ENCODE results near the gene CARM1. TPM values are rescaled to one million over a fixed set of nuclear protein-coding genes. Genes with fewer than 3 reads are reported as not detected.

The CARM1 gene
- total and polyA plus RNA-seq, 2 experiments from 2014 or later: 43.3 to 118 TPM

DNA sequence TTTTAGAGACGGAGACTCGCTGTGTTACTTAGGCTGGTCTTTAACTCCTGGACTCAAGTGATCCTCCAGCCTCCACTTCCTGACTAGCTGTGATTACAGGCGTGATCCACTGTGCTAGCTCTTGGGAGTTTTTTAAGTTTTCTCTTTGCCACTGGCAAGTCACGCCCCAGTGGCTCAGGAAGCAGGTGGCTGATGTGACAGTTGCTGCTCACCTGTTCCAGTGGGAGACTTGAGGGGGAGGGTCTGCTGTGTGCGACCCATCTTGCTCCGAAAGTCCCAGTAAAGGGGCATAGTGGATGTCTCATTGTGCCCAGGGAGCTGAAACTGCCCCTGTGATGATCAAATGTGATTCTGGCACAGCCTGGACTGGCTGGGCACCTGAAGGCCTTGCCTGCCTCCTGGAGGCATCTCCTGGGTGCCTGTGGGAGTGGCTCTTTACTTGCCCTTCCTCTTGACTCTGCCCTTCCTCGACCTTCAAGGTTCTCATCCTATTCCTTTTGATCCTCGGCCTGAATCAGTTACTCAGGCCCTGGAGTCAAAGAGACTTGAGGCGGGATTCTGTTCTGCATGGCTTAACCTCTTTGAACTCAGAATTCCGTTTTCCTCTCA is 97.3 kb downstream of the CARM1 start (continued):
- TF ChIP-seq, protein P1, sequence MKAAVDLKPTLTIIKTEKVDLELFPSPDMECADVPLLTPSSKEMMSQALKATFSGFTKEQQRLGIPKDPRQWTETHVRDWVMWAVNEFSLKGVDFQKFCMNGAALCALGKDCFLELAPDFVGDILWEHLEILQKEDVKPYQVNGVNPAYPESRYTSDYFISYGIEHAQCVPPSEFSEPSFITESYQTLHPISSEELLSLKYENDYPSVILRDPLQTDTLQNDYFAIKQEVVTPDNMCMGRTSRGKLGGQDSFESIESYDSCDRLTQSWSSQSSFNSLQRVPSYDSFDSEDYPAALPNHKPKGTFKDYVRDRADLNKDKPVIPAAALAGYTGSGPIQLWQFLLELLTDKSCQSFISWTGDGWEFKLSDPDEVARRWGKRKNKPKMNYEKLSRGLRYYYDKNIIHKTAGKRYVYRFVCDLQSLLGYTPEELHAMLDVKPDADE (IDR thresholded peaks at IDR 0.05): no peak
- TF ChIP-seq NANOG (IDR thresholded peaks at IDR 0.05; ENCODE audit: borderline replicate concordance) (no peak), CREB1 (CRISPR knock-in tag; IDR thresholded peaks at IDR 0.05; ENCODE audit: low read depth) (no peak)
- TF ChIP-seq, protein P2, sequence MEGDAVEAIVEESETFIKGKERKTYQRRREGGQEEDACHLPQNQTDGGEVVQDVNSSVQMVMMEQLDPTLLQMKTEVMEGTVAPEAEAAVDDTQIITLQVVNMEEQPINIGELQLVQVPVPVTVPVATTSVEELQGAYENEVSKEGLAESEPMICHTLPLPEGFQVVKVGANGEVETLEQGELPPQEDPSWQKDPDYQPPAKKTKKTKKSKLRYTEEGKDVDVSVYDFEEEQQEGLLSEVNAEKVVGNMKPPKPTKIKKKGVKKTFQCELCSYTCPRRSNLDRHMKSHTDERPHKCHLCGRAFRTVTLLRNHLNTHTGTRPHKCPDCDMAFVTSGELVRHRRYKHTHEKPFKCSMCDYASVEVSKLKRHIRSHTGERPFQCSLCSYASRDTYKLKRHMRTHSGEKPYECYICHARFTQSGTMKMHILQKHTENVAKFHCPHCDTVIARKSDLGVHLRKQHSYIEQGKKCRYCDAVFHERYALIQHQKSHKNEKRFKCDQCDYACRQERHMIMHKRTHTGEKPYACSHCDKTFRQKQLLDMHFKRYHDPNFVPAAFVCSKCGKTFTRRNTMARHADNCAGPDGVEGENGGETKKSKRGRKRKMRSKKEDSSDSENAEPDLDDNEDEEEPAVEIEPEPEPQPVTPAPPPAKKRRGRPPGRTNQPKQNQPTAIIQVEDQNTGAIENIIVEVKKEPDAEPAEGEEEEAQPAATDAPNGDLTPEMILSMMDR (conservative IDR thresholded peaks at IDR 0.05; ENCODE audit: low read depth in 2 of 2): no peak

GRCh38 chr19:10971107-10971726 is 99.9 kb downstream of the CARM1 start:
- ATAC-seq: no peak
- H3K27ac Mint-ChIP-seq: no peak overlapping the region
- peaks cover 23% of the 10 kb centered on the region for H3K36me3 Mint-ChIP-seq (ENCODE audit: low read depth)
- TF ChIP-seq CREB1 (CRISPR knock-in tag; IDR thresholded peaks at IDR 0.05; ENCODE audit: low read depth) (no peak), POLR2AphosphoS5 (IDR thresholded peaks at IDR 0.05; ENCODE audit: low read depth) (no peak), EZH2phosphoT487 (IDR thresholded peaks at IDR 0.05; ENCODE audit: unreplicated experiment) (no peak)
- TF ChIP-seq, protein P1 (IDR thresholded peaks at IDR 0.05): no peak
- TF ChIP-seq, protein P2 (conservative IDR thresholded peaks at IDR 0.05; ENCODE audit: low read depth in 2 of 2): no peak
- Histone ChIP-seq H3K27ac (ENCODE audit: low read depth) (no peak overlapping the region), H3K79me2 (replicated peaks; ENCODE audit: insufficient read depth) (peaks cover 100% of the 10 kb centered on the region), H3K4me2 (no peak overlapping the region), H4K20me1 (replicated peaks; ENCODE audit: insufficient read depth) (peaks cover 46% of the 10 kb centered on the region), H3F3A (replicated peaks; ENCODE audit: low read depth) (0 out of 2 replicates have a peak, but pooled peaks cover 3% of the 10 kb centered on the region), H2AFZ (no peak overlapping the region), H3K4me3 (no peak overlapping the region), H3K4me1 (ENCODE audit: insufficient read depth) (peaks cover 5% of the 10 kb centered on the region), H3K36me3 (ENCODE audit: insufficient read depth) (no peaks in the 10 kb centered on the region), H3K27me3 (ENCODE audit: insufficient read depth) (no peaks in the 10 kb centered on the region), H3K9me2 (ENCODE audit: insufficient read depth) (no peaks in the 10 kb centered on the region)
- peaks cover 28% of the 10 kb centered on the region for H3K4me1 Mint-ChIP-seq
- no peak overlapping the region for H3K4me3 Mint-ChIP-seq
- DNase-seq (ENCODE audit: low spot score): no peak
- H3K27me3 Mint-ChIP-seq (ENCODE audit: insufficient read depth, low read depth, poor library complexity): peaks cover 6% of the 10 kb centered on the region
- peaks cover 7% of the 10 kb centered on the region for H3K9me3 Mint-ChIP-seq

Small RNA genes within 50 kb of the gene (microRNA-seq; reads per million reads assigned to microRNA genes)
- not detected for gene MIR6793

Small RNA genes within 50 kb of the gene (small RNA-seq; reads per million reads assigned to genes)
- gene MIR6793 (ENCODE audit: low replicate concordance): not detected

Other genes starting within 250 kb of the CARM1 start
- 62.2 and 65.0 TPM in 2 replicates for gene SLC44A2, start 246.0 kb upstream of the CARM1 start, total RNA-seq (2014; rRNA removed; shearing (Covaris generic))
- 41.2 and 43.2 TPM in 2 replicates for gene SLC44A2, start 246.0 kb upstream of the CARM1 start, polyA plus RNA-seq (2016; fragmentation: Nextera tagmentation; extraction: Ambion mirVana)
- 544 and 573 TPM in 2 replicates for gene ILF3, start 217.2 kb upstream of the CARM1 start, total RNA-seq (2014; rRNA removed; shearing (Covaris generic))
- 616 and 625 TPM in 2 replicates for gene ILF3, start 217.2 kb upstream of the CARM1 start, polyA plus RNA-seq (2016; fragmentation: Nextera tagmentation; extraction: Ambion mirVana)
- 54.5 and 61.2 TPM in 2 replicates for gene QTRT1, start 170.1 kb upstream of the CARM1 start, total RNA-seq (2014; rRNA removed; shearing (Covaris generic))
- gene QTRT1, start 170.1 kb upstream of the CARM1 start, polyA plus RNA-seq (2016; fragmentation: Nextera tagmentation; extraction: Ambion mirVana): 77.4 and 83.5 TPM in 2 replicates
- 107 and 138 TPM in 2 replicates for gene DNM2, start 153.5 kb upstream of the CARM1 start, total RNA-seq (2014; rRNA removed; shearing (Covaris generic))
- 40.0 and 40.7 TPM in 2 replicates for gene DNM2, start 153.5 kb upstream of the CARM1 start, polyA plus RNA-seq (2016; fragmentation: Nextera tagmentation; extraction: Ambion mirVana)
- 28.5 and 37.2 TPM in 2 replicates for gene TMED1, start 35.3 kb upstream of the CARM1 start, total RNA-seq (2014; rRNA removed; shearing (Covaris generic))
- gene TMED1, start 35.3 kb upstream of the CARM1 start, polyA plus RNA-seq (2016; fragmentation: Nextera tagmentation; extraction: Ambion mirVana): 27.7 and 29.7 TPM in 2 replicates
- 0.78 TPM in 1 of 2 replicates, not detected in the other for gene C19orf38, start 23.1 kb upstream of the CARM1 start, total RNA-seq (2014; rRNA removed; shearing (Covaris generic))
- gene C19orf38, start 23.1 kb upstream of the CARM1 start, polyA plus RNA-seq (2016; fragmentation: Nextera tagmentation; extraction: Ambion mirVana): 0.43 and 0.45 TPM in 2 replicates
- 54.0 and 63.7 TPM in 2 replicates for gene YIPF2, start 57.1 kb downstream of the CARM1 start, total RNA-seq (2014; rRNA removed; shearing (Covaris generic))
- gene YIPF2, start 57.1 kb downstream of the CARM1 start, polyA plus RNA-seq (2016; fragmentation: Nextera tagmentation; extraction: Ambion mirVana): 36.3 and 45.3 TPM in 2 replicates
- 56.4 and 60.7 TPM in 2 replicates for gene TIMM29, start 57.3 kb downstream of the CARM1 start, total RNA-seq (2014; rRNA removed; shearing (Covaris generic))
- 23.7 and 24.1 TPM in 2 replicates for gene TIMM29, start 57.3 kb downstream of the CARM1 start, polyA plus RNA-seq (2016; fragmentation: Nextera tagmentation; extraction: Ambion mirVana)
- gene SMARCA4, start 89.5 kb downstream of the CARM1 start, total RNA-seq (2014; rRNA removed; shearing (Covaris generic)): 252 and 336 TPM in 2 replicates
- 175 and 177 TPM in 2 replicates for gene SMARCA4, start 89.5 kb downstream of the CARM1 start, polyA plus RNA-seq (2016; fragmentation: Nextera tagmentation; extraction: Ambion mirVana)
- gene LDLR, start 217.9 kb downstream of the CARM1 start, total RNA-seq (2014; rRNA removed; shearing (Covaris generic)): 160 and 180 TPM in 2 replicates
- 57.6 and 59.3 TPM in 2 replicates for gene LDLR, start 217.9 kb downstream of the CARM1 start, polyA plus RNA-seq (2016; fragmentation: Nextera tagmentation; extraction: Ambion mirVana)